PFSK-1 (cell line): ENCODE results near the gene PTPRT.

Experiments
- FOXP2 ChIP-seq: optimal IDR thresholded peaks from 2 replicates; pipeline ENCODE3; 2011; ENCODE audit warnings: borderline replicate concordance, control low read depth, inconsistent platforms; ENCODE audit not compliant: insufficient read depth; ENCODE audit errors: extremely low read length, extremely low read depth
- POLR2AphosphoS5 ChIP-seq: IDR thresholded peaks from 2 replicates; pipeline ENCODE4 v1.6.1; 2012; ENCODE audit warnings: low read depth, mild to moderate bottlenecking, control low read depth, low read length, moderate library complexity
- SIN3A ChIP-seq: IDR thresholded peaks from 2 replicates; pipeline ENCODE4 v1.6.1; 2012; ENCODE audit warnings: mild to moderate bottlenecking, low read length, moderate library complexity, borderline replicate concordance; ENCODE audit not compliant: insufficient read depth
- TAF1 ChIP-seq: IDR thresholded peaks from 2 replicates; pipeline ENCODE4 v1.6.1; 2012; ENCODE audit warnings: low read length, control low read depth, borderline replicate concordance; ENCODE audit not compliant: insufficient read depth
- TF ChIP-seq, protein P1 (sequence below), 2 experiments: IDR thresholded peaks; 2 replicates each; pipeline versions ENCODE4 v1.6.1 to v1.8.0; 2011 to 2012; ENCODE audit warnings: low read depth in 2 of 2, low read length in 2 of 2, control low read depth in 1 of 2, inconsistent platforms in 1 of 2, mild to moderate bottlenecking in 1 of 2, moderate library complexity in 1 of 2; ENCODE audit not compliant: insufficient read depth in 1 of 2

The PTPRT gene

DNA sequence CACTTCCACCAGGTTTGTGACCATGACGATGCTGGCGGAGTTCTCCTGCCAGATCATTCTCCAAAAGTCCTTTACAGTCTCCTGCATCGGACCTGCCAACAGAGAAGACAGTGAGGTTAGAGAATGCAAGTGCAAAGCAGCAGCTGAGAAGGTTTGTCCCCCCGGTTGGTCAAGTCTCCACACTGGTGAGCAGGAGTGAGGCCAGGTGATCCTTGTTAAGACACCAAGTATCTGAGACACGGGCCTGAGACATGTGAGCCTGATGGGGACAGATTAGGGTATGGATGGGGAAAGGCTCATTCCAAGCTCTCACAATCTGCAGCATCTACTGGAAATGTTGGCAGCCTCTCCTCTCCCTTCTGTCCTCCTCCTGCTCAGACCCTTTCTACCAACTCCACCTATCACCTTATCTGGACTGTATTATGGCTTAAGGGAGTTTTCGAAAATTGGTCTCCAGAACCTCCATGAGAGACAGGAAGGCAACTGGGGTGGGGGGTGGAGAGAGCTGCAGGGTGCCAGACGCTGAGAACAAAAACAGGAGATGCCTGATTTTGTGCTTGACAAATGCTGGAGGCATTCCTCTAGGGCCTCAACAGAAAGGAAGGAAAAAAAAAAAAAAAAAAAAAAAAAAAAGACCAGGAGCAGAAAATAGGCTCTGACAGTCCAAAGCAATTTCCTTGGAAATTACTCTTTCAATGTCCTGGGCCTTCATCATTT lies 1071.1 kb downstream of the PTPRT start:
- TF ChIP-seq, protein P1, sequence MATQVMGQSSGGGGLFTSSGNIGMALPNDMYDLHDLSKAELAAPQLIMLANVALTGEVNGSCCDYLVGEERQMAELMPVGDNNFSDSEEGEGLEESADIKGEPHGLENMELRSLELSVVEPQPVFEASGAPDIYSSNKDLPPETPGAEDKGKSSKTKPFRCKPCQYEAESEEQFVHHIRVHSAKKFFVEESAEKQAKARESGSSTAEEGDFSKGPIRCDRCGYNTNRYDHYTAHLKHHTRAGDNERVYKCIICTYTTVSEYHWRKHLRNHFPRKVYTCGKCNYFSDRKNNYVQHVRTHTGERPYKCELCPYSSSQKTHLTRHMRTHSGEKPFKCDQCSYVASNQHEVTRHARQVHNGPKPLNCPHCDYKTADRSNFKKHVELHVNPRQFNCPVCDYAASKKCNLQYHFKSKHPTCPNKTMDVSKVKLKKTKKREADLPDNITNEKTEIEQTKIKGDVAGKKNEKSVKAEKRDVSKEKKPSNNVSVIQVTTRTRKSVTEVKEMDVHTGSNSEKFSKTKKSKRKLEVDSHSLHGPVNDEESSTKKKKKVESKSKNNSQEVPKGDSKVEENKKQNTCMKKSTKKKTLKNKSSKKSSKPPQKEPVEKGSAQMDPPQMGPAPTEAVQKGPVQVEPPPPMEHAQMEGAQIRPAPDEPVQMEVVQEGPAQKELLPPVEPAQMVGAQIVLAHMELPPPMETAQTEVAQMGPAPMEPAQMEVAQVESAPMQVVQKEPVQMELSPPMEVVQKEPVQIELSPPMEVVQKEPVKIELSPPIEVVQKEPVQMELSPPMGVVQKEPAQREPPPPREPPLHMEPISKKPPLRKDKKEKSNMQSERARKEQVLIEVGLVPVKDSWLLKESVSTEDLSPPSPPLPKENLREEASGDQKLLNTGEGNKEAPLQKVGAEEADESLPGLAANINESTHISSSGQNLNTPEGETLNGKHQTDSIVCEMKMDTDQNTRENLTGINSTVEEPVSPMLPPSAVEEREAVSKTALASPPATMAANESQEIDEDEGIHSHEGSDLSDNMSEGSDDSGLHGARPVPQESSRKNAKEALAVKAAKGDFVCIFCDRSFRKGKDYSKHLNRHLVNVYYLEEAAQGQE (IDR thresholded peaks at IDR 0.05; ENCODE audit: insufficient read depth in 1 of 2, low read depth in 2 of 2, low read length in 2 of 2), result no peak
- no peak for TF ChIP-seq POLR2AphosphoS5
- TF ChIP-seq FOXP2, result no peak
- no peak for TF ChIP-seq TAF1
- TF ChIP-seq SIN3A, result no peak

DNA sequence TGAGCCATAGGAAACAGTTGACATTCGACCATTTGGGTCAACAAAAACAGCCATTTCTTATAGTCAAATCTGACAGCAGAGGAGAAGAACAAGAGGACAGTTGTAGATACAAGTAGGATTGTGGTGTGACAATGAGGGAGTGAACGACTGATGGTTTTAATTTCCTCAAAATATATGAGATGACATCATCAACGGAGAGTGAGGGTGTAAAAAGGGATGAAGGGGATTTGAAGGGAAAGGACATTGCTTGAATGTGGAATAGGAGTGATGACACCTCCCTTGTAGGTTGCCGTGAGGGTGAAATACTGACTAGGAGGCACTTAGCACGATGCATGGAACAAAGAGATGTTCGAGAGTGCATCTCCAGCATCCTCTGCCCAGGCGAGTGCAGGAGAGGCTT lies 1071.7 kb downstream of the PTPRT start:
- no peak for TF ChIP-seq SIN3A

DNA sequence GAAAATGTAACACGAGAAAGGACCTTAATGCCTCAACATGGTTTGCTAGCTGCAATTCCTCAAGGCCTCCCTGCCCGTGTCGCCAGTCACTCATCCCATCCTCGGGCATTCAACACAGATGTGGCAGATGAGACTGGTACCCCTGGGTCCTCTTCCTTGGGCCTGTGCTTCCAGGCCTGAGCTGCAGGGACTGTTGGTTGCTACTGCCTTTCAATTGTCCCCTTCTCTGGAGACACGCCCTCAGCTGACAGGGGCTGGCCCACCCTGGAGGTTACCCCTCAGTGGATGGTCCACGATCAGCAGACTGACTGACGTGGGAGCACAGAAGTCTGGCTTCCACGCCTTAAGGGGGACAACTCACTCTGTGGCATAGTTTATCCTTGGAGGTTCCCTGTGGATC lies 1076.5 kb downstream of the PTPRT start:
- TF ChIP-seq POLR2AphosphoS5 (no peak), TAF1 (no peak), SIN3A (no peak), FOXP2 (no peak)
- TF ChIP-seq, protein P1 (IDR thresholded peaks at IDR 0.05; ENCODE audit: insufficient read depth in 1 of 2, low read depth in 2 of 2, low read length in 2 of 2), result no peak

DNA sequence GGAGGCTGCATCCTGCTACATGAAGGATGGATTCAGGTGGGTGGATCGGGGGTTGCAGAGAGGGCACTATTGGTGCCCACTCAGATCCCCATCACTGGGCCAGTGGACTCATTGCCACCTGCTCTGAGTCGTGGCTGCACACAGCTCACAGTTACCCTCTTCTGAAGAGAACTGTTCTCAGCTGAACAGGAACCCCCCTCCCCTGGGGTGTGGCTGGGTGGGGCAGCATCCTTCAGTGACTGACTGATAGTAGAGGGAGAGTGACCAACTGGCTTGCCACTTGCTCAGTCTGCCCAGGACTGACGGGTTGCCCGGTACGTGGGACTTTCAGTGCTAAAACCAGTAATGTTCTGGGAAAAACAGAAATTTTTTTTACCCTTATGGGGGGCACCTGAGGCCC lies 1077.5 kb downstream of the PTPRT start:
- TF ChIP-seq, protein P1 (IDR thresholded peaks at IDR 0.05; ENCODE audit: insufficient read depth in 1 of 2, low read depth in 2 of 2, low read length in 2 of 2), result no peak
- TF ChIP-seq SIN3A (no peak), TAF1 (no peak), FOXP2 (no peak), POLR2AphosphoS5 (no peak)

DNA sequence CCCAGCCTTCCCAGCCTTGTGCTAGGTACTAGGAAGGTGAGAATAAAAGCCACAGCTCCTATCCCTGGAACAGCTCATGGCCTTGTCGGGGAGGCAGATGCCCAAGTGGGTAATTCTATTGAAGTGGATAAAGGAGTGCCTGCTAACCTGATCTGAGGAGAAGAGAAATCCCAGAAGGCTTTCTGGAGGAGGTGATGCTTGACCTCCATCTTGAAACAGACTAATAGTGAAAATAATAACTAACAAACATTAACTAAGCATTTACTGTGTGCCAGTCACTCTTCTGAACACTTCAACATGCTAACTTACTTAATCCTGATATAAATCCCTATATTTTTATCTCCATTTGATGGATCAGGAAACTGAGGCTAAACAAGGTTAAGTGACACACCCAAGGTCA lies 1078.4 kb downstream of the PTPRT start:
- no peak for TF ChIP-seq SIN3A
- no peak for TF ChIP-seq POLR2AphosphoS5
- no peak for TF ChIP-seq FOXP2
- TF ChIP-seq, protein P1 (IDR thresholded peaks at IDR 0.05; ENCODE audit: insufficient read depth in 1 of 2, low read depth in 2 of 2, low read length in 2 of 2), result no peak
- no peak for TF ChIP-seq TAF1
